HCT116 (cell line): Measurements from ENCODE around the gene SMTNL1.

Experiments used
- CEBPB ChIP-seq: IDR thresholded peaks from 2 replicates; pipeline ENCODE4 v1.6.1; 2012; ENCODE audit warnings: low read depth
- EZH2 ChIP-seq: fragments of 200-600 bp; sonication (generic); IDR thresholded peaks from 2 replicates; pipeline ENCODE4 v1.6.1; 2017; ENCODE audit warnings: antibody characterized with exemption, mixed run types
- EZH2phosphoT487 ChIP-seq: fragments of 200-600 bp; IDR thresholded peaks from 2 replicates; pipeline ENCODE4 v1.6.1; 2018; ENCODE audit warnings: antibody characterized with exemption, borderline replicate concordance
- JUND ChIP-seq: IDR thresholded peaks from 2 replicates; pipeline ENCODE4 v1.6.1; 2012
- POLR2A ChIP-seq: IDR thresholded peaks from 2 replicates; pipeline ENCODE4 v1.7.0; 2011; ENCODE audit warnings: borderline replicate concordance; ENCODE audit not compliant: insufficient read depth, insufficient read length; ENCODE audit errors: extremely low read depth
- POLR2AphosphoS5 ChIP-seq: IDR thresholded peaks from 2 replicates; pipeline ENCODE4 v1.6.1; 2011; ENCODE audit warnings: mild to moderate bottlenecking, low read depth, low read length, moderate library complexity
- SRF ChIP-seq: IDR thresholded peaks from 2 replicates; pipeline ENCODE4 v1.6.1; 2012; ENCODE audit warnings: low read depth
- TCF7L2 ChIP-seq: IDR thresholded peaks from 2 replicates; pipeline ENCODE4 v1.7.0; 2011; ENCODE audit warnings: borderline replicate concordance, inconsistent platforms; ENCODE audit not compliant: insufficient read depth, insufficient read length; ENCODE audit errors: extremely low read depth
- YY1 ChIP-seq: IDR thresholded peaks from 2 replicates; pipeline ENCODE4 v1.6.1; 2011; ENCODE audit warnings: low read length, low read depth, moderate library complexity, mild to moderate bottlenecking; ENCODE audit not compliant: insufficient replicate concordance; ENCODE audit errors: extremely low read depth
- TF ChIP-seq, protein P1 (sequence below), 3 experiments: fragments of 200-600 bp in 1 of 3; sonication (generic) in 1 of 3; IDR thresholded peaks in 2 of 3; conservative IDR thresholded peaks in 1 of 3; 2 replicates each; pipeline ENCODE4 v1.5.1; 2012 to 2017; ENCODE audit warnings: low read depth in 2 of 3, low read length in 2 of 3, antibody characterized with exemption in 1 of 3, borderline replicate concordance in 1 of 3, control low read depth in 1 of 3, mild to moderate bottlenecking in 1 of 3, mixed read lengths in 1 of 3, mixed run types in 1 of 3, moderate library complexity in 1 of 3; ENCODE audit not compliant: insufficient read depth in 1 of 3
- TF ChIP-seq, protein P2 (sequence below): IDR thresholded peaks from 2 replicates; pipeline ENCODE4 v1.6.1; 2012
- TF ChIP-seq, protein P3 (sequence below): IDR thresholded peaks from 2 replicates; pipeline ENCODE4 v1.6.1; 2011; ENCODE audit warnings: mild to moderate bottlenecking, low read length, moderate library complexity; ENCODE audit not compliant: insufficient replicate concordance; ENCODE audit errors: extremely low read depth
- TF ChIP-seq, protein P4 (sequence below): IDR thresholded peaks from 2 replicates; pipeline ENCODE4 v1.6.1; 2012; ENCODE audit warnings: low read depth

DNA sequence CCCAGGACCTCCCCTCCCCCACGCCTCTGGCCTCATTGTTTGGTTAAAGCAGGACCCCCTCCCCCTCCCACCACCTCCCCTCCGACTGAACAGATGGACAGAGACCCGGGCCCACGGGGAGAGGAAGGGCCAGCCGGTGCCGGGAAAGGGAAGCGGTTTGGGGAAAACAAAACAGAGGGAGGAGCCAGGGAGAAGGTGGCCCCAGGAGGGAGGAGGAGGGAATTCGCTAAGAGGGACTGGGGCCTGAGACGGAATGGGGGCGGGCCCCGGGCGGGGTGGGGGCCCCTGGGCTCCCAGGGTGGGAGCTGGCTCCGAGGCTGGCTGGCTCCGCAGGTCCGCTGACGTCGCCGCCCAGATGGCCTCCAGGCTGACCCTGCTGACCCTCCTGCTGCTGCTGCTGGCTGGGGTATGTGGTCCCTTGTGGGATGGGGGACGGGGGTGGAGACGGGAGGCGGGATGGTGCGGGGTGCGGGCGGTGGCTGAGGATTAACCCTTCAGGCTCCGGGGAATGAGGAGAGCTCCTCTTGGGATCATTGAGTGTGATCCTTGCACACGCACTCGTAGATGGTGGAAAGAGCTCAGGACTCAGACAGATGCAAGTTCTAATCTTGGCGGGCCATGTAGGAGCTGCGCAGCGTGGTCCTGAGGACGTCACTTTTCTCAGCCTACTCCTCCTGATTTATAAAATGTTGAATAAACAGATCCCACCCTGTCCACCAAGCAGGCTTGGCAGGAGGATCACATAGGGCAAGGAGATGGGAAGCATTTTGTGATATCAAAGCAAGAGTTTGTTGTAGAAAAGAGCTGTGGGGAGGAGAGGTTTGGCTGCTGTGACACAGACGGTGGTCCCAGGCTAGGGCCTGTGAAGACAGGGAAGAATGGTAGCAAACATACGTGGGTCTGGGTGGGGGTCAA lies 60.8 kb downstream of the SMTNL1 start:
- no peak for TF ChIP-seq EZH2phosphoT487
- TF ChIP-seq, protein P1, sequence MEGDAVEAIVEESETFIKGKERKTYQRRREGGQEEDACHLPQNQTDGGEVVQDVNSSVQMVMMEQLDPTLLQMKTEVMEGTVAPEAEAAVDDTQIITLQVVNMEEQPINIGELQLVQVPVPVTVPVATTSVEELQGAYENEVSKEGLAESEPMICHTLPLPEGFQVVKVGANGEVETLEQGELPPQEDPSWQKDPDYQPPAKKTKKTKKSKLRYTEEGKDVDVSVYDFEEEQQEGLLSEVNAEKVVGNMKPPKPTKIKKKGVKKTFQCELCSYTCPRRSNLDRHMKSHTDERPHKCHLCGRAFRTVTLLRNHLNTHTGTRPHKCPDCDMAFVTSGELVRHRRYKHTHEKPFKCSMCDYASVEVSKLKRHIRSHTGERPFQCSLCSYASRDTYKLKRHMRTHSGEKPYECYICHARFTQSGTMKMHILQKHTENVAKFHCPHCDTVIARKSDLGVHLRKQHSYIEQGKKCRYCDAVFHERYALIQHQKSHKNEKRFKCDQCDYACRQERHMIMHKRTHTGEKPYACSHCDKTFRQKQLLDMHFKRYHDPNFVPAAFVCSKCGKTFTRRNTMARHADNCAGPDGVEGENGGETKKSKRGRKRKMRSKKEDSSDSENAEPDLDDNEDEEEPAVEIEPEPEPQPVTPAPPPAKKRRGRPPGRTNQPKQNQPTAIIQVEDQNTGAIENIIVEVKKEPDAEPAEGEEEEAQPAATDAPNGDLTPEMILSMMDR (IDR thresholded peaks at IDR 0.05 in 2 of 3, conservative IDR thresholded peaks at IDR 0.05 in 1 of 3; ENCODE audit: borderline replicate concordance in 1 of 3, insufficient read depth in 1 of 3, low read depth in 2 of 3, low read length in 2 of 3): no peak
- TF ChIP-seq EZH2: no peak
- TF ChIP-seq, protein P2, sequence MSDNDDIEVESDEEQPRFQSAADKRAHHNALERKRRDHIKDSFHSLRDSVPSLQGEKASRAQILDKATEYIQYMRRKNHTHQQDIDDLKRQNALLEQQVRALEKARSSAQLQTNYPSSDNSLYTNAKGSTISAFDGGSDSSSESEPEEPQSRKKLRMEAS: no peak
- TF ChIP-seq CEBPB: no peak
- TF ChIP-seq, protein P3, sequence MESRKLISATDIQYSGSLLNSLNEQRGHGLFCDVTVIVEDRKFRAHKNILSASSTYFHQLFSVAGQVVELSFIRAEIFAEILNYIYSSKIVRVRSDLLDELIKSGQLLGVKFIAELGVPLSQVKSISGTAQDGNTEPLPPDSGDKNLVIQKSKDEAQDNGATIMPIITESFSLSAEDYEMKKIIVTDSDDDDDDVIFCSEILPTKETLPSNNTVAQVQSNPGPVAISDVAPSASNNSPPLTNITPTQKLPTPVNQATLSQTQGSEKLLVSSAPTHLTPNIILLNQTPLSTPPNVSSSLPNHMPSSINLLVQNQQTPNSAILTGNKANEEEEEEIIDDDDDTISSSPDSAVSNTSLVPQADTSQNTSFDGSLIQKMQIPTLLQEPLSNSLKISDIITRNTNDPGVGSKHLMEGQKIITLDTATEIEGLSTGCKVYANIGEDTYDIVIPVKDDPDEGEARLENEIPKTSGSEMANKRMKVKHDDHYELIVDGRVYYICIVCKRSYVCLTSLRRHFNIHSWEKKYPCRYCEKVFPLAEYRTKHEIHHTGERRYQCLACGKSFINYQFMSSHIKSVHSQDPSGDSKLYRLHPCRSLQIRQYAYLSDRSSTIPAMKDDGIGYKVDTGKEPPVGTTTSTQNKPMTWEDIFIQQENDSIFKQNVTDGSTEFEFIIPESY: no peak
- TF ChIP-seq SRF: no peak
- no peak for TF ChIP-seq POLR2A
- no peak for TF ChIP-seq POLR2AphosphoS5
- TF ChIP-seq YY1: no peak
- no peak for TF ChIP-seq TCF7L2
- no peak for TF ChIP-seq JUND
- TF ChIP-seq, protein P4, sequence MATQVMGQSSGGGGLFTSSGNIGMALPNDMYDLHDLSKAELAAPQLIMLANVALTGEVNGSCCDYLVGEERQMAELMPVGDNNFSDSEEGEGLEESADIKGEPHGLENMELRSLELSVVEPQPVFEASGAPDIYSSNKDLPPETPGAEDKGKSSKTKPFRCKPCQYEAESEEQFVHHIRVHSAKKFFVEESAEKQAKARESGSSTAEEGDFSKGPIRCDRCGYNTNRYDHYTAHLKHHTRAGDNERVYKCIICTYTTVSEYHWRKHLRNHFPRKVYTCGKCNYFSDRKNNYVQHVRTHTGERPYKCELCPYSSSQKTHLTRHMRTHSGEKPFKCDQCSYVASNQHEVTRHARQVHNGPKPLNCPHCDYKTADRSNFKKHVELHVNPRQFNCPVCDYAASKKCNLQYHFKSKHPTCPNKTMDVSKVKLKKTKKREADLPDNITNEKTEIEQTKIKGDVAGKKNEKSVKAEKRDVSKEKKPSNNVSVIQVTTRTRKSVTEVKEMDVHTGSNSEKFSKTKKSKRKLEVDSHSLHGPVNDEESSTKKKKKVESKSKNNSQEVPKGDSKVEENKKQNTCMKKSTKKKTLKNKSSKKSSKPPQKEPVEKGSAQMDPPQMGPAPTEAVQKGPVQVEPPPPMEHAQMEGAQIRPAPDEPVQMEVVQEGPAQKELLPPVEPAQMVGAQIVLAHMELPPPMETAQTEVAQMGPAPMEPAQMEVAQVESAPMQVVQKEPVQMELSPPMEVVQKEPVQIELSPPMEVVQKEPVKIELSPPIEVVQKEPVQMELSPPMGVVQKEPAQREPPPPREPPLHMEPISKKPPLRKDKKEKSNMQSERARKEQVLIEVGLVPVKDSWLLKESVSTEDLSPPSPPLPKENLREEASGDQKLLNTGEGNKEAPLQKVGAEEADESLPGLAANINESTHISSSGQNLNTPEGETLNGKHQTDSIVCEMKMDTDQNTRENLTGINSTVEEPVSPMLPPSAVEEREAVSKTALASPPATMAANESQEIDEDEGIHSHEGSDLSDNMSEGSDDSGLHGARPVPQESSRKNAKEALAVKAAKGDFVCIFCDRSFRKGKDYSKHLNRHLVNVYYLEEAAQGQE: no peak
